ENCODE measurements around the gene DNER. TPM values are rescaled to one million over a fixed set of nuclear protein-coding genes. Genes with fewer than 3 reads are reported as not detected.

The DNER gene
- total and polyA plus RNA-seq, 10 of the 15 experiments (the other 5 are each of a cell fraction or from before 2014, with no cell fraction given) = 0.04 to 0.08 (median 0.07) TPM; not detected in 7

- H4K20me1 ChIP-seq (ENCODE audit: control insufficient read depth, insufficient read depth) = no peaks in the 10 kb centered on the region
- H3K79me2 ChIP-seq (ENCODE audit: control insufficient read depth, insufficient read depth, low read length) = no peaks in the 10 kb centered on the region
- intact Hi-C loops (cut with micrococcal nuclease; ENCODE audit: unreplicated experiment) (no loop called here), in situ Hi-C loops (cut with MboI) (no loop called here)
- no peak overlapping the region for H3K27ac ChIP-seq (ENCODE audit: control insufficient read depth, insufficient read depth)
- TF ChIP-seq CBX3 (IDR thresholded peaks at IDR 0.05; ENCODE audit: borderline replicate concordance, low read depth) = no peak
- no peak for TF ChIP-seq IKZF2 (IDR thresholded peaks at IDR 0.05)
- TF ChIP-seq ZNF687 (IDR thresholded peaks at IDR 0.05) = no peak
- no peak for TF ChIP-seq IRF4 (IDR thresholded peaks at IDR 0.05; ENCODE audit: low read depth, low read length)
- TF ChIP-seq SMARCA5 (IDR thresholded peaks at IDR 0.05) = no peak
- no peak for TF ChIP-seq POU2F2 (IDR thresholded peaks at IDR 0.05; ENCODE audit: borderline replicate concordance, low read depth, low read length)
- TF ChIP-seq HCFC1 (IDR thresholded peaks at IDR 0.05; ENCODE audit: low read length) = no peak
- TF ChIP-seq ZNF384 (IDR thresholded peaks at IDR 0.05; ENCODE audit: borderline replicate concordance, low read depth, low read length) = no peak
- no peak for TF ChIP-seq SMAD1 (IDR thresholded peaks at IDR 0.05; ENCODE audit: low read depth, partially characterized antibody)
- no peak for TF ChIP-seq SP1 (IDR thresholded peaks at IDR 0.05; ENCODE audit: low read depth, low read length)
- no peak for TF ChIP-seq SMC3 (IDR thresholded peaks at IDR 0.05; ENCODE audit: borderline replicate concordance, low read length)
- no peak for TF ChIP-seq RCOR1 (conservative IDR thresholded peaks at IDR 0.05; ENCODE audit: low read depth, low read length)
- TF ChIP-seq EZH2 (IDR thresholded peaks at IDR 0.05; ENCODE audit: borderline replicate concordance, control insufficient read depth, low read depth, low read length) = no peak
- no peak for TF ChIP-seq EED (IDR thresholded peaks at IDR 0.05; ENCODE audit: low read depth)
- no peak for TF ChIP-seq ELK1 (IDR thresholded peaks at IDR 0.05; ENCODE audit: low read depth, low read length)
- no peak for TF ChIP-seq ATF2 (IDR thresholded peaks at IDR 0.05; ENCODE audit: low read length)
- TF ChIP-seq NFXL1 (IDR thresholded peaks at IDR 0.05; ENCODE audit: borderline replicate concordance) = no peak
- TF ChIP-seq SREBF1 (IDR thresholded peaks at IDR 0.05; ENCODE audit: low read length) = no peak
- ChIA-PET CTCF (no interaction called here), SMC1A (ENCODE audit: uncharacterized antibody, unreplicated experiment) (no interaction called here), RAD21 (ENCODE audit: unreplicated experiment) (no interaction called here), POLR2A (no interaction called here)
- ATAC-seq (no peak), DNase-seq (ENCODE audit: low read depth, low spot score) (no peak), FAIRE-seq (no peak)
- no peaks in the 10 kb centered on the region for H3K27me3 ChIP-seq (replicated peaks in 1 of 2; ENCODE audit: control insufficient read depth in 2 of 2, insufficient read depth in 2 of 2, low read length in 1 of 2)
- 0% methylated on average over 1 of the region's 1 CpG for WGBS (ENCODE audit: insufficient coverage, insufficient replicate concordance, low lambda C conversion rate, missing lambda C conversion rate)
- H3K4me3 ChIP-seq = no peak overlapping the region
- no peak overlapping the region for H3K9ac ChIP-seq (ENCODE audit: control insufficient read depth, insufficient read depth, low read length)
- H3K9me3 ChIP-seq (replicated peaks; ENCODE audit: control insufficient read depth, insufficient read depth, low read length) = no peaks in the 10 kb centered on the region
- no peak overlapping the region for H3K4me2 ChIP-seq (ENCODE audit: control insufficient read depth, insufficient read depth)
- no TSS peak for BruUV-seq (replicated peaks)
- H3K4me1 ChIP-seq (ENCODE audit: control insufficient read depth, insufficient read depth, low read length) = no peaks in the 10 kb centered on the region
- no peaks in the 10 kb centered on the region for H3K36me3 ChIP-seq (ENCODE audit: control insufficient read depth in 2 of 2, insufficient read depth in 2 of 2, low read length in 1 of 2)
- H2AFZ ChIP-seq (ENCODE audit: control insufficient read depth, low read depth, low read length) = no peak overlapping the region
These were observed 151.8 kb downstream of the DNER start for GRCh38 chr2:229562472-229563127.
